Prostate gland (tissue), 2 donors: ENCODE results near the gene LAMB1.

Experiments used
- CTCF ChIP-seq, 4 experiments: fragments of 200-600 bp in 2 of 4; fragments of 450-650 bp in 2 of 4; sonication (generic) in 2 of 4; IDR thresholded peaks; 1 replicate in 3 of 4; 2 replicates in 1 of 4; pipeline ENCODE4 v1.5.1; 2016 to 2019; ENCODE audit warnings: antibody characterized with exemption in 4 of 4, mild to moderate bottlenecking in 2 of 4, moderate library complexity in 2 of 4
- POLR2A ChIP-seq: fragments of 450-650 bp; IDR thresholded peaks from one replicate; pipeline ENCODE4 v1.6.1; 2016; ENCODE audit warnings: antibody characterized with exemption, mild to moderate bottlenecking

- TF ChIP-seq CTCF (IDR thresholded peaks at IDR 0.05), result no peak
- no peak for TF ChIP-seq POLR2A
These were observed 12.1 kb upstream of the LAMB1 start for GRCh38 chr7:108014747-108015682.
